COR-L47 (cell line): ENCODE data around the gene LRRC41.
"Not testable (repeated sequence)": the region's sequence is repeated elsewhere in the genome, so short reads cannot be mapped to it uniquely, and the experiment has no call there.

Experiments used
- DNase-seq: peaks from one replicate; lab custom pipeline; 2025; lab: John Stamatoyannopoulos, UW

Gene LRRC41

GRCh38 chr1:46242918-46243317 is 60.5 kb downstream of the LRRC41 start:
- no peak for DNase-seq

GRCh38 chr1:46241733-46242132 is 61.7 kb downstream of the LRRC41 start:
- not testable (repeated sequence) for DNase-seq

GRCh38 chr1:46238865-46239264 is 64.6 kb downstream of the LRRC41 start:
- DNase-seq = not testable (repeated sequence)

- DNase-seq = no peak
Measured at GRCh38 chr1:46236882-46237281, 66.5 kb downstream of the LRRC41 start.

GRCh38 chr1:46231231-46231630 is 72.2 kb downstream of the LRRC41 start:
- not testable (repeated sequence) for DNase-seq
